HEK293 (cell line): Measurements from ENCODE around the gene PIEZO1.
A peak's percentile ranks its signal among the peaks of the same experiment; 100 is the strongest.

Experiments used
- ELK4 ChIP-seq: IDR thresholded peaks from 2 replicates; pipeline ENCODE4 v1.6.1; 2011; ENCODE audit warnings: mild to moderate bottlenecking, low read depth, low read length, borderline replicate concordance
- KLF16 ChIP-seq: fragments of 450-650 bp; formaldehyde crosslinking; IDR thresholded peaks from 2 replicates; pipeline ENCODE4 v1.5.1; 2017; ENCODE audit warnings: missing biosample characterization, missing genetic modification characterization
- KLF9 ChIP-seq: fragments of 450-650 bp; formaldehyde crosslinking; IDR thresholded peaks from 2 replicates; pipeline ENCODE4 v1.5.1; 2016; ENCODE audit warnings: missing biosample characterization, missing genetic modification characterization, low read depth
- REPIN1 ChIP-seq: fragments of 450-650 bp; formaldehyde crosslinking; IDR thresholded peaks from 2 replicates; pipeline ENCODE4 v1.5.1; 2017; ENCODE audit warnings: missing biosample characterization, missing genetic modification characterization, low read depth
- TCF7L2 ChIP-seq: IDR thresholded peaks from 2 replicates; pipeline ENCODE4 v1.6.1; 2011; ENCODE audit warnings: low read depth, mild to moderate bottlenecking, inconsistent platforms, low read length, moderate library complexity, borderline replicate concordance
- ZFP3 ChIP-seq: fragments of 450-650 bp; formaldehyde crosslinking; IDR thresholded peaks from 2 replicates; pipeline ENCODE4 v1.5.1; 2016; ENCODE audit warnings: low read depth, missing biosample characterization, missing genetic modification characterization
- ZFP37 ChIP-seq: fragments of 450-650 bp; formaldehyde crosslinking; IDR thresholded peaks from 2 replicates; pipeline ENCODE4 v1.5.1; 2016; ENCODE audit warnings: missing biosample characterization, missing genetic modification characterization
- ZNF133 ChIP-seq: fragments of 450-650 bp; formaldehyde crosslinking; IDR thresholded peaks from 2 replicates; pipeline ENCODE4 v1.5.1; 2016; ENCODE audit warnings: missing biosample characterization, missing genetic modification characterization
- ZNF138 ChIP-seq: fragments of 450-650 bp; formaldehyde crosslinking; IDR thresholded peaks from 2 replicates; pipeline ENCODE4 v1.5.1; 2016; ENCODE audit warnings: missing biosample characterization, missing genetic modification characterization, borderline replicate concordance
- ZNF140 ChIP-seq: fragments of 450-650 bp; formaldehyde crosslinking; IDR thresholded peaks from 2 replicates; pipeline ENCODE4 v1.5.1; 2016; ENCODE audit warnings: missing biosample characterization, missing genetic modification characterization
- ZNF157 ChIP-seq: fragments of 450-650 bp; formaldehyde crosslinking; IDR thresholded peaks from 2 replicates; pipeline ENCODE4 v1.5.1; 2016; ENCODE audit warnings: missing biosample characterization, missing genetic modification characterization
- ZNF184 ChIP-seq: fragments of 450-650 bp; IDR thresholded peaks from 2 replicates; pipeline ENCODE4 v1.5.1; 2018; ENCODE audit warnings: missing biosample characterization, mild to moderate bottlenecking, missing genetic modification characterization
- ZNF23 ChIP-seq: fragments of 450-650 bp; formaldehyde crosslinking; IDR thresholded peaks from 2 replicates; pipeline ENCODE4 v1.5.1; 2016; ENCODE audit warnings: missing biosample characterization, missing genetic modification characterization, borderline replicate concordance
- ZNF37A ChIP-seq: fragments of 450-650 bp; IDR thresholded peaks from 2 replicates; pipeline ENCODE4 v1.5.1; 2018; ENCODE audit warnings: missing biosample characterization, missing genetic modification characterization
- ZNF404 ChIP-seq: fragments of 450-650 bp; formaldehyde crosslinking; IDR thresholded peaks from 2 replicates; pipeline ENCODE4 v1.5.1; 2017; ENCODE audit warnings: missing biosample characterization, missing genetic modification characterization
- ZNF416 ChIP-seq: fragments of 450-650 bp; formaldehyde crosslinking; IDR thresholded peaks from 2 replicates; pipeline ENCODE4 v1.5.1; 2016; ENCODE audit warnings: missing biosample characterization, missing genetic modification characterization
- ZNF423 ChIP-seq: fragments of 450-650 bp; formaldehyde crosslinking; IDR thresholded peaks from 2 replicates; pipeline ENCODE4 v1.5.1; 2016; ENCODE audit warnings: missing biosample characterization, missing genetic modification characterization
- ZNF501 ChIP-seq: fragments of 450-650 bp; formaldehyde crosslinking; IDR thresholded peaks from 2 replicates; pipeline ENCODE4 v1.5.1; 2016; ENCODE audit warnings: missing biosample characterization, missing genetic modification characterization
- ZNF521 ChIP-seq: fragments of 450-650 bp; formaldehyde crosslinking; IDR thresholded peaks from 2 replicates; pipeline ENCODE4 v1.5.1; 2017; ENCODE audit warnings: missing biosample characterization, mild to moderate bottlenecking, missing genetic modification characterization
- ZNF549 ChIP-seq: fragments of 450-650 bp; IDR thresholded peaks from 2 replicates; pipeline ENCODE4 v1.5.1; 2018; ENCODE audit warnings: missing biosample characterization, missing genetic modification characterization, mild to moderate bottlenecking, inconsistent platforms, moderate library complexity
- ZNF555 ChIP-seq: fragments of 450-650 bp; formaldehyde crosslinking; conservative IDR thresholded peaks from 2 replicates; pipeline ENCODE4 v1.5.1; 2017; ENCODE audit warnings: missing biosample characterization, mild to moderate bottlenecking, missing genetic modification characterization, inconsistent platforms
- ZNF596 ChIP-seq: fragments of 450-650 bp; IDR thresholded peaks from 2 replicates; pipeline ENCODE4 v1.5.0; 2018; ENCODE audit warnings: missing biosample characterization, mild to moderate bottlenecking, missing genetic modification characterization, moderate library complexity
- ZNF747 ChIP-seq: fragments of 450-650 bp; formaldehyde crosslinking; IDR thresholded peaks from 2 replicates; pipeline ENCODE4 v1.5.1; 2016; ENCODE audit warnings: missing biosample characterization, missing genetic modification characterization
- ZNF785 ChIP-seq: fragments of 450-650 bp; formaldehyde crosslinking; IDR thresholded peaks from 2 replicates; pipeline ENCODE4 v1.5.1; 2016; ENCODE audit warnings: missing biosample characterization, missing genetic modification characterization
- ZNF791 ChIP-seq: fragments of 450-650 bp; formaldehyde crosslinking; IDR thresholded peaks from 2 replicates; pipeline ENCODE4 v1.5.1; 2016; ENCODE audit warnings: missing biosample characterization, missing genetic modification characterization
- ZNF837 ChIP-seq: fragments of 450-650 bp; formaldehyde crosslinking; IDR thresholded peaks from 2 replicates; pipeline ENCODE4 v1.5.1; 2016; ENCODE audit warnings: missing biosample characterization, missing genetic modification characterization
- ZSCAN23 ChIP-seq: fragments of 450-650 bp; formaldehyde crosslinking; IDR thresholded peaks from 2 replicates; pipeline ENCODE4 v1.5.1; 2016; ENCODE audit warnings: missing biosample characterization, missing genetic modification characterization
- ZSCAN5A ChIP-seq: fragments of 450-650 bp; formaldehyde crosslinking; IDR thresholded peaks from 2 replicates; pipeline ENCODE4 v1.5.1; 2016; ENCODE audit warnings: missing biosample characterization, missing genetic modification characterization
- TF ChIP-seq, protein P1 (sequence below): fragments of 450-650 bp; formaldehyde crosslinking; IDR thresholded peaks from 2 replicates; pipeline ENCODE4 v1.5.1; 2017; ENCODE audit warnings: missing biosample characterization, missing genetic modification characterization
- TF ChIP-seq, protein P2 (sequence below): fragments of 450-650 bp; formaldehyde crosslinking; IDR thresholded peaks from 2 replicates; pipeline ENCODE4 v1.5.1; 2016; ENCODE audit warnings: missing biosample characterization, missing genetic modification characterization, borderline replicate concordance

PIEZO1 gene

DNA sequence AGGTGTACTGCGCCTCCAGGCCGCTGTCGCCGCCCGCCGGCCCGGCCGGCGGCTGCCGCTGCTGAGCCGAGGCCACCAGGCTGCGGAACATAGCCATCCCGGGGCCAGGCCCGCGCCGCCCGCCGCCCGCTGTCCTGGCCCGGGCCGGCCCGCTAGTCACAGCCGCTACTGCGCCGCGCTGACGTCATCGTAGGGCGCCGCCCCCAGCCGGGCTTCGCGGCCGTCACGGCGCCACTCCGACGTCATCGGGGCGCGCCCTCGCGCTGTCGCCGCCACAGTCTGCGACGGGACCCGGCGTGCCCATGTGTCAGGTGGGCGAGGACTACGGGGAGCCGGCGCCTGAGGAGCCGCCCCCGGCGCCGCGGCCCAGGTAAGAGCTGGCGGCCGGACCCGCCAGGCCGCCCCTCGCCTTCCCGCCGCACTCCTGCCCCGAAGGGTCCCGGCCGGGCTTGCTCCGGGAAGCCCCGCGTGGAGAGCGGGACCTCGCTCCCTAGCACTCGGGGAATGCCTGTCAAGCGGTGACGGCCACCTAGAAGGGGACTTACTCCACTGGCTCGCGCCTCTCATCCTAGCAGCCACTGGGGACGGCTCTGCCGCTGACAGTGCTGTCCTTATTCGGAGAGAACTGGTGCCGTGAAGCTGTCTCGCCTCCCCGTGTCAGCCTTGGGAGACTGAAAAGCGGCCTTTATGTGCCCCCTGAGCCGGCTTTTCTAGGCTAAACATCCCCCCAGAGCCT is 78.6 kb downstream of the PIEZO1 start, which contains the start of the genes CTU2 and RNF166 (continued):
- TF ChIP-seq ZNF555 (tag by site-specific recombination), result no peak
- TF ChIP-seq ZFP37 (tag by site-specific recombination), result no peak
- no peak for TF ChIP-seq ZNF785 (tag by site-specific recombination)
- TF ChIP-seq, protein P1, sequence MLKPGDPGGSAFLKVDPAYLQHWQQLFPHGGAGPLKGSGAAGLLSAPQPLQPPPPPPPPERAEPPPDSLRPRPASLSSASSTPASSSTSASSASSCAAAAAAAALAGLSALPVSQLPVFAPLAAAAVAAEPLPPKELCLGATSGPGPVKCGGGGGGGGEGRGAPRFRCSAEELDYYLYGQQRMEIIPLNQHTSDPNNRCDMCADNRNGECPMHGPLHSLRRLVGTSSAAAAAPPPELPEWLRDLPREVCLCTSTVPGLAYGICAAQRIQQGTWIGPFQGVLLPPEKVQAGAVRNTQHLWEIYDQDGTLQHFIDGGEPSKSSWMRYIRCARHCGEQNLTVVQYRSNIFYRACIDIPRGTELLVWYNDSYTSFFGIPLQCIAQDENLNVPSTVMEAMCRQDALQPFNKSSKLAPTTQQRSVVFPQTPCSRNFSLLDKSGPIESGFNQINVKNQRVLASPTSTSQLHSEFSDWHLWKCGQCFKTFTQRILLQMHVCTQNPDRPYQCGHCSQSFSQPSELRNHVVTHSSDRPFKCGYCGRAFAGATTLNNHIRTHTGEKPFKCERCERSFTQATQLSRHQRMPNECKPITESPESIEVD (tag by site-specific recombination), result no peak
- TF ChIP-seq ZNF140, result no peak
- TF ChIP-seq REPIN1 (tag by site-specific recombination), result no peak
- no peak for TF ChIP-seq ZNF423 (tag by site-specific recombination)
- no peak for TF ChIP-seq ZNF791
- TF ChIP-seq ZNF184 (tag by site-specific recombination), result no peak
- TF ChIP-seq ZNF521 (tag by site-specific recombination), result no peak
- TF ChIP-seq ZNF37A (tag by site-specific recombination), result no peak
- no peak for TF ChIP-seq ELK4
- no peak for TF ChIP-seq ZNF157 (tag by site-specific recombination)
- no peak for TF ChIP-seq ZNF501 (tag by site-specific recombination)
- TF ChIP-seq TCF7L2, result no peak
- TF ChIP-seq ZNF596 (tag by site-specific recombination), result 0 out of 2 replicates have a peak, but pooled peaks have one; percentile 14
- TF ChIP-seq ZNF23 (tag by site-specific recombination), result no peak
- TF ChIP-seq ZNF549, result no peak
- no peak for TF ChIP-seq ZNF404 (tag by site-specific recombination)
- TF ChIP-seq KLF9 (tag by site-specific recombination), result peak; percentile 59; the same call in 1 of the 2 replicates
- no peak for TF ChIP-seq ZNF837 (tag by site-specific recombination)
- TF ChIP-seq ZNF747, result no peak
- TF ChIP-seq ZNF138, result no peak
- no peak for TF ChIP-seq KLF16 (tag by site-specific recombination)
- no peak for TF ChIP-seq ZSCAN5A (tag by site-specific recombination)
- TF ChIP-seq ZSCAN23 (tag by site-specific recombination), result no peak
- no peak for TF ChIP-seq ZNF416 (tag by site-specific recombination)
- no peak for TF ChIP-seq ZNF133 (tag by site-specific recombination)
- no peak for TF ChIP-seq ZFP3 (tag by site-specific recombination)
- TF ChIP-seq, protein P2, sequence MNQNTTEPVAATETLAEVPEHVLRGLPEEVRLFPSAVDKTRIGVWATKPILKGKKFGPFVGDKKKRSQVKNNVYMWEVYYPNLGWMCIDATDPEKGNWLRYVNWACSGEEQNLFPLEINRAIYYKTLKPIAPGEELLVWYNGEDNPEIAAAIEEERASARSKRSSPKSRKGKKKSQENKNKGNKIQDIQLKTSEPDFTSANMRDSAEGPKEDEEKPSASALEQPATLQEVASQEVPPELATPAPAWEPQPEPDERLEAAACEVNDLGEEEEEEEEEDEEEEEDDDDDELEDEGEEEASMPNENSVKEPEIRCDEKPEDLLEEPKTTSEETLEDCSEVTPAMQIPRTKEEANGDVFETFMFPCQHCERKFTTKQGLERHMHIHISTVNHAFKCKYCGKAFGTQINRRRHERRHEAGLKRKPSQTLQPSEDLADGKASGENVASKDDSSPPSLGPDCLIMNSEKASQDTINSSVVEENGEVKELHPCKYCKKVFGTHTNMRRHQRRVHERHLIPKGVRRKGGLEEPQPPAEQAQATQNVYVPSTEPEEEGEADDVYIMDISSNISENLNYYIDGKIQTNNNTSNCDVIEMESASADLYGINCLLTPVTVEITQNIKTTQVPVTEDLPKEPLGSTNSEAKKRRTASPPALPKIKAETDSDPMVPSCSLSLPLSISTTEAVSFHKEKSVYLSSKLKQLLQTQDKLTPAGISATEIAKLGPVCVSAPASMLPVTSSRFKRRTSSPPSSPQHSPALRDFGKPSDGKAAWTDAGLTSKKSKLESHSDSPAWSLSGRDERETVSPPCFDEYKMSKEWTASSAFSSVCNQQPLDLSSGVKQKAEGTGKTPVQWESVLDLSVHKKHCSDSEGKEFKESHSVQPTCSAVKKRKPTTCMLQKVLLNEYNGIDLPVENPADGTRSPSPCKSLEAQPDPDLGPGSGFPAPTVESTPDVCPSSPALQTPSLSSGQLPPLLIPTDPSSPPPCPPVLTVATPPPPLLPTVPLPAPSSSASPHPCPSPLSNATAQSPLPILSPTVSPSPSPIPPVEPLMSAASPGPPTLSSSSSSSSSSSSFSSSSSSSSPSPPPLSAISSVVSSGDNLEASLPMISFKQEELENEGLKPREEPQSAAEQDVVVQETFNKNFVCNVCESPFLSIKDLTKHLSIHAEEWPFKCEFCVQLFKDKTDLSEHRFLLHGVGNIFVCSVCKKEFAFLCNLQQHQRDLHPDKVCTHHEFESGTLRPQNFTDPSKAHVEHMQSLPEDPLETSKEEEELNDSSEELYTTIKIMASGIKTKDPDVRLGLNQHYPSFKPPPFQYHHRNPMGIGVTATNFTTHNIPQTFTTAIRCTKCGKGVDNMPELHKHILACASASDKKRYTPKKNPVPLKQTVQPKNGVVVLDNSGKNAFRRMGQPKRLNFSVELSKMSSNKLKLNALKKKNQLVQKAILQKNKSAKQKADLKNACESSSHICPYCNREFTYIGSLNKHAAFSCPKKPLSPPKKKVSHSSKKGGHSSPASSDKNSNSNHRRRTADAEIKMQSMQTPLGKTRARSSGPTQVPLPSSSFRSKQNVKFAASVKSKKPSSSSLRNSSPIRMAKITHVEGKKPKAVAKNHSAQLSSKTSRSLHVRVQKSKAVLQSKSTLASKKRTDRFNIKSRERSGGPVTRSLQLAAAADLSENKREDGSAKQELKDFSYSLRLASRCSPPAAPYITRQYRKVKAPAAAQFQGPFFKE, result no peak
